ENCODE results near the gene LCN10.

DNA sequence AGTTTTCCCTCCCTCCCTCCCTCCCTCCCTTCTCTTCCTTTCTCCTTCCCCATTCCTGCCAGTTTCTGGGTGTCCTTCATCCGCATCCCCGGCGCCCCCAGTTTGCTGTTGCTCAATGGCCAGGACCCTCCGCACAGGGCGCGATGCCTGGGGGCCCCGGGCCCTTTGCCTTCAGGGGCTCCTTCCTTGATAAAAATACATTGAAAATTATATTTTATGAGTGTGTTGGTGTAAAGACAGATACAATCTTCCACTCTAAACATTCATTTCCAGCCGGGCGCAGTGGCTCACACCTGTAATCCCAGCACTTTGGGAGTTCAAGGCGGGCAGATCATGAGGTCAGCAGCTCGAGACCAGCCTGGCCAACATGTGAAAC is 47.9 kb downstream of the LCN10 start:
- TF ChIP-seq ZNF501 (CRISPR knock-in tag; IDR thresholded peaks at IDR 0.05) (no peak), POLR2AphosphoS5 (IDR thresholded peaks at IDR 0.05; ENCODE audit: low read depth, low read length) (no peak), ZNF607 (CRISPR knock-in tag; IDR thresholded peaks at IDR 0.05; ENCODE audit: borderline replicate concordance) (no peak), ZNF235 (CRISPR knock-in tag; IDR thresholded peaks at IDR 0.05; ENCODE audit: borderline replicate concordance) (no peak), ZNF724P (CRISPR knock-in tag; IDR thresholded peaks at IDR 0.05; ENCODE audit: borderline replicate concordance) (no peak), POLR2A (IDR thresholded peaks at IDR 0.05; ENCODE audit: insufficient read depth in 1 of 2, low read depth in 2 of 2, low read length in 2 of 2) (no peak), CREB1 (IDR thresholded peaks at IDR 0.05) (no peak), CREB1 (CRISPR knock-in tag; IDR thresholded peaks at IDR 0.05) (no peak)
- TF ChIP-seq, protein P1, sequence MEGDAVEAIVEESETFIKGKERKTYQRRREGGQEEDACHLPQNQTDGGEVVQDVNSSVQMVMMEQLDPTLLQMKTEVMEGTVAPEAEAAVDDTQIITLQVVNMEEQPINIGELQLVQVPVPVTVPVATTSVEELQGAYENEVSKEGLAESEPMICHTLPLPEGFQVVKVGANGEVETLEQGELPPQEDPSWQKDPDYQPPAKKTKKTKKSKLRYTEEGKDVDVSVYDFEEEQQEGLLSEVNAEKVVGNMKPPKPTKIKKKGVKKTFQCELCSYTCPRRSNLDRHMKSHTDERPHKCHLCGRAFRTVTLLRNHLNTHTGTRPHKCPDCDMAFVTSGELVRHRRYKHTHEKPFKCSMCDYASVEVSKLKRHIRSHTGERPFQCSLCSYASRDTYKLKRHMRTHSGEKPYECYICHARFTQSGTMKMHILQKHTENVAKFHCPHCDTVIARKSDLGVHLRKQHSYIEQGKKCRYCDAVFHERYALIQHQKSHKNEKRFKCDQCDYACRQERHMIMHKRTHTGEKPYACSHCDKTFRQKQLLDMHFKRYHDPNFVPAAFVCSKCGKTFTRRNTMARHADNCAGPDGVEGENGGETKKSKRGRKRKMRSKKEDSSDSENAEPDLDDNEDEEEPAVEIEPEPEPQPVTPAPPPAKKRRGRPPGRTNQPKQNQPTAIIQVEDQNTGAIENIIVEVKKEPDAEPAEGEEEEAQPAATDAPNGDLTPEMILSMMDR (CRISPR knock-in tag; IDR thresholded peaks at IDR 0.05) = no peak
